Breast epithelium (tissue), 3 donors: Measurements from ENCODE around the gene FCN3.

ENCODE experiments used
- POLR2A ChIP-seq: fragments of 450-650 bp; IDR thresholded peaks from one replicate; pipeline ENCODE4 v1.6.1; 2016; ENCODE audit warnings: antibody characterized with exemption, mild to moderate bottlenecking, moderate library complexity
- POLR2AphosphoS5 ChIP-seq, 3 donors: sonication (generic); formaldehyde crosslinking; IDR thresholded peaks; one replicate each; pipeline ENCODE4 v1.6.1; 2017; ENCODE audit warnings: antibody characterized with exemption in 3 of 3
- TF ChIP-seq, protein P1 (sequence below), 3 donors: fragments of 450-650 bp; IDR thresholded peaks; one replicate each; pipeline ENCODE4 v1.5.1; 2016 to 2017; ENCODE audit warnings: antibody characterized with exemption in 3 of 3, mild to moderate bottlenecking in 3 of 3, moderate library complexity in 3 of 3

GRCh38 chr1:27400082-27400962, 25.7 kb upstream of the FCN3 start:
- TF ChIP-seq POLR2A (no peak), POLR2AphosphoS5 (IDR thresholded peaks at IDR 0.05) (no peak)
- TF ChIP-seq, protein P1, sequence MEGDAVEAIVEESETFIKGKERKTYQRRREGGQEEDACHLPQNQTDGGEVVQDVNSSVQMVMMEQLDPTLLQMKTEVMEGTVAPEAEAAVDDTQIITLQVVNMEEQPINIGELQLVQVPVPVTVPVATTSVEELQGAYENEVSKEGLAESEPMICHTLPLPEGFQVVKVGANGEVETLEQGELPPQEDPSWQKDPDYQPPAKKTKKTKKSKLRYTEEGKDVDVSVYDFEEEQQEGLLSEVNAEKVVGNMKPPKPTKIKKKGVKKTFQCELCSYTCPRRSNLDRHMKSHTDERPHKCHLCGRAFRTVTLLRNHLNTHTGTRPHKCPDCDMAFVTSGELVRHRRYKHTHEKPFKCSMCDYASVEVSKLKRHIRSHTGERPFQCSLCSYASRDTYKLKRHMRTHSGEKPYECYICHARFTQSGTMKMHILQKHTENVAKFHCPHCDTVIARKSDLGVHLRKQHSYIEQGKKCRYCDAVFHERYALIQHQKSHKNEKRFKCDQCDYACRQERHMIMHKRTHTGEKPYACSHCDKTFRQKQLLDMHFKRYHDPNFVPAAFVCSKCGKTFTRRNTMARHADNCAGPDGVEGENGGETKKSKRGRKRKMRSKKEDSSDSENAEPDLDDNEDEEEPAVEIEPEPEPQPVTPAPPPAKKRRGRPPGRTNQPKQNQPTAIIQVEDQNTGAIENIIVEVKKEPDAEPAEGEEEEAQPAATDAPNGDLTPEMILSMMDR (IDR thresholded peaks at IDR 0.05): no peak
